Measurements from ENCODE around the gene CSMD2. TPM values are rescaled to one million over a fixed set of nuclear protein-coding genes. Genes with fewer than 3 reads are reported as not detected.

Gene CSMD2
- polyA plus RNA-seq, 1 of the 3 experiments (the other 2 are of a cell fraction): not detected

DNA sequence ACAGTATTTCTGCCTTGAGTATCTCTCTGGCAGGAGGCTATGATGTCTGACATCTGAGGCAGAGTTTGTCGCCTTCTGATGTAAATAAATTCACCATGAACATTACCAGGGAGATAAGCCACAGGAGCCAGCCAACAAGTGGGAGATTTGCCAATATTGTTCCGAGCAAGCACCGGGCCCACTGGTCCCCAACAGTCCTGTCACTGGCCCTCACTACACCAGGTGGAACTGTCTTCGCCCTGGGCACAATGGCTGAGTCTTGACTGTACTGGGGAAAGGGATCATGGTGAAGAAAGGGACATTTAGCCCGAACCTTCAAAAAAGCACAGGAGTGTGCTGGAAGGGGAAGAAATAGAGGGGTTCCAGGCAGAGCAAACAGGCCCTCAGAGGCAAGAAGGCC, 243.7 kb downstream of the CSMD2 start:
- Histone ChIP-seq H3K36me3 (replicated peaks in 1 of 2; ENCODE audit: control insufficient read depth in 1 of 2, insufficient read depth in 2 of 2, low read length in 1 of 2) (no peaks in the 10 kb centered on the region), H3K79me2 (ENCODE audit: insufficient read depth) (no peaks in the 10 kb centered on the region), H3F3A (replicated peaks; ENCODE audit: insufficient read depth) (no peaks in the 10 kb centered on the region), H4K20me1 (ENCODE audit: insufficient read depth) (no peaks in the 10 kb centered on the region), H3K4me2 (no peak overlapping the region), H3K9me3 (no peaks in the 10 kb centered on the region), H3K27me3 (ENCODE audit: insufficient read depth) (no peaks in the 10 kb centered on the region), H3K9ac (no peak overlapping the region), H3K4me3 (ENCODE audit: low read depth in 2 of 2, low read length in 1 of 2) (no peak overlapping the region), H2AFZ (ENCODE audit: low read depth) (no peak overlapping the region), H3K9me2 (no peaks in the 10 kb centered on the region), H3K4me1 (ENCODE audit: control insufficient read depth in 1 of 2, insufficient read depth in 2 of 2, low read depth in 1 of 2, low read length in 1 of 2) (no peaks in the 10 kb centered on the region), H3K27ac (ENCODE audit: low read depth in 2 of 2, low read length in 1 of 2) (no peak overlapping the region)
- TF ChIP-seq CHD2 (IDR thresholded peaks at IDR 0.05; ENCODE audit: low read length, partially characterized antibody) (no peak), EZH2phosphoT487 (IDR thresholded peaks at IDR 0.05; ENCODE audit: borderline replicate concordance, low read depth) (no peak), YY1 (IDR thresholded peaks at IDR 0.05; ENCODE audit: low read depth) (no peak)
- TF ChIP-seq, protein P1, sequence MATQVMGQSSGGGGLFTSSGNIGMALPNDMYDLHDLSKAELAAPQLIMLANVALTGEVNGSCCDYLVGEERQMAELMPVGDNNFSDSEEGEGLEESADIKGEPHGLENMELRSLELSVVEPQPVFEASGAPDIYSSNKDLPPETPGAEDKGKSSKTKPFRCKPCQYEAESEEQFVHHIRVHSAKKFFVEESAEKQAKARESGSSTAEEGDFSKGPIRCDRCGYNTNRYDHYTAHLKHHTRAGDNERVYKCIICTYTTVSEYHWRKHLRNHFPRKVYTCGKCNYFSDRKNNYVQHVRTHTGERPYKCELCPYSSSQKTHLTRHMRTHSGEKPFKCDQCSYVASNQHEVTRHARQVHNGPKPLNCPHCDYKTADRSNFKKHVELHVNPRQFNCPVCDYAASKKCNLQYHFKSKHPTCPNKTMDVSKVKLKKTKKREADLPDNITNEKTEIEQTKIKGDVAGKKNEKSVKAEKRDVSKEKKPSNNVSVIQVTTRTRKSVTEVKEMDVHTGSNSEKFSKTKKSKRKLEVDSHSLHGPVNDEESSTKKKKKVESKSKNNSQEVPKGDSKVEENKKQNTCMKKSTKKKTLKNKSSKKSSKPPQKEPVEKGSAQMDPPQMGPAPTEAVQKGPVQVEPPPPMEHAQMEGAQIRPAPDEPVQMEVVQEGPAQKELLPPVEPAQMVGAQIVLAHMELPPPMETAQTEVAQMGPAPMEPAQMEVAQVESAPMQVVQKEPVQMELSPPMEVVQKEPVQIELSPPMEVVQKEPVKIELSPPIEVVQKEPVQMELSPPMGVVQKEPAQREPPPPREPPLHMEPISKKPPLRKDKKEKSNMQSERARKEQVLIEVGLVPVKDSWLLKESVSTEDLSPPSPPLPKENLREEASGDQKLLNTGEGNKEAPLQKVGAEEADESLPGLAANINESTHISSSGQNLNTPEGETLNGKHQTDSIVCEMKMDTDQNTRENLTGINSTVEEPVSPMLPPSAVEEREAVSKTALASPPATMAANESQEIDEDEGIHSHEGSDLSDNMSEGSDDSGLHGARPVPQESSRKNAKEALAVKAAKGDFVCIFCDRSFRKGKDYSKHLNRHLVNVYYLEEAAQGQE (IDR thresholded peaks at IDR 0.05; ENCODE audit: low read depth, low read length): no peak
- TF ChIP-seq, protein P2, sequence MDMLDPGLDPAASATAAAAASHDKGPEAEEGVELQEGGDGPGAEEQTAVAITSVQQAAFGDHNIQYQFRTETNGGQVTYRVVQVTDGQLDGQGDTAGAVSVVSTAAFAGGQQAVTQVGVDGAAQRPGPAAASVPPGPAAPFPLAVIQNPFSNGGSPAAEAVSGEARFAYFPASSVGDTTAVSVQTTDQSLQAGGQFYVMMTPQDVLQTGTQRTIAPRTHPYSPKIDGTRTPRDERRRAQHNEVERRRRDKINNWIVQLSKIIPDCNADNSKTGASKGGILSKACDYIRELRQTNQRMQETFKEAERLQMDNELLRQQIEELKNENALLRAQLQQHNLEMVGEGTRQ (IDR thresholded peaks at IDR 0.05; ENCODE audit: borderline replicate concordance, low read depth, low read length): no peak
- TF ChIP-seq, protein P3, sequence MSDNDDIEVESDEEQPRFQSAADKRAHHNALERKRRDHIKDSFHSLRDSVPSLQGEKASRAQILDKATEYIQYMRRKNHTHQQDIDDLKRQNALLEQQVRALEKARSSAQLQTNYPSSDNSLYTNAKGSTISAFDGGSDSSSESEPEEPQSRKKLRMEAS (IDR thresholded peaks at IDR 0.05; ENCODE audit: low read depth): no peak
- TF ChIP-seq, protein P4, sequence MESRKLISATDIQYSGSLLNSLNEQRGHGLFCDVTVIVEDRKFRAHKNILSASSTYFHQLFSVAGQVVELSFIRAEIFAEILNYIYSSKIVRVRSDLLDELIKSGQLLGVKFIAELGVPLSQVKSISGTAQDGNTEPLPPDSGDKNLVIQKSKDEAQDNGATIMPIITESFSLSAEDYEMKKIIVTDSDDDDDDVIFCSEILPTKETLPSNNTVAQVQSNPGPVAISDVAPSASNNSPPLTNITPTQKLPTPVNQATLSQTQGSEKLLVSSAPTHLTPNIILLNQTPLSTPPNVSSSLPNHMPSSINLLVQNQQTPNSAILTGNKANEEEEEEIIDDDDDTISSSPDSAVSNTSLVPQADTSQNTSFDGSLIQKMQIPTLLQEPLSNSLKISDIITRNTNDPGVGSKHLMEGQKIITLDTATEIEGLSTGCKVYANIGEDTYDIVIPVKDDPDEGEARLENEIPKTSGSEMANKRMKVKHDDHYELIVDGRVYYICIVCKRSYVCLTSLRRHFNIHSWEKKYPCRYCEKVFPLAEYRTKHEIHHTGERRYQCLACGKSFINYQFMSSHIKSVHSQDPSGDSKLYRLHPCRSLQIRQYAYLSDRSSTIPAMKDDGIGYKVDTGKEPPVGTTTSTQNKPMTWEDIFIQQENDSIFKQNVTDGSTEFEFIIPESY (IDR thresholded peaks at IDR 0.05; ENCODE audit: borderline replicate concordance, low read depth): no peak
- CTCF ChIA-PET: interaction anchor here (0.7 kb wide), 1 partner anchor 63 kb away, joined by 3 read pairs; no protein-coding TSS in a partner anchor
- WGBS (ENCODE audit: low lambda C conversion rate): 33% methylated on average over 5 of the region's 5 CpGs
- POLR2A ChIA-PET: no interaction called here
- DNase-seq: no peak

DNA sequence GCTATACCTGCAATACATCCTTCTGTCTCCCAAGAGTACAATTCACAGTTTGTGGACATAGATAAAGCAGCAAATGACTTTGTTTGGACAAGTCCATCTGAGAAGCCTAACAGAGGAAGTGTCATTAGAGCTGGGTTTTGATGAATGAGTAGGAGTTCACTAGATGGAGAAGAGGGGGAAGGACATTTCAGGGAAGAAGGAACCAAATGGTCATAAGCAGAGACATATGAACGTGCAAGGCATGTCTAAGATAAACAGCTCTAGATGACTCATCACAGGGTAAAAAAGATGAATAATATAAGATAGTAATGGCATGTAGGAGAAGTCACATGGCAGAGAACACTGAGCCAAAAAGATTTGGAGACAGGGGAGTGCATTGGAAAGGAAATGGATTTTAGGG, 246.7 kb downstream of the CSMD2 start:
- ChIA-PET CTCF (interaction anchor here (1.8 kb wide), 1 partner anchor 19 kb away, joined by 4 read pairs; no protein-coding TSS in a partner anchor), POLR2A (no interaction called here)
- TF ChIP-seq, protein P1 (IDR thresholded peaks at IDR 0.05; ENCODE audit: low read depth, low read length): no peak
- TF ChIP-seq EP300 (IDR thresholded peaks at IDR 0.05; ENCODE audit: borderline replicate concordance in 1 of 2, low read depth in 1 of 2, low read length in 1 of 2): no peak
- no peak for TF ChIP-seq CHD2 (IDR thresholded peaks at IDR 0.05; ENCODE audit: low read length, partially characterized antibody)
- TF ChIP-seq GATA2 (CRISPR knock-in tag; IDR thresholded peaks at IDR 0.05): no peak
- TF ChIP-seq GABPA (IDR thresholded peaks at IDR 0.05; ENCODE audit: low read depth): no peak
- TF ChIP-seq RXRA (IDR thresholded peaks at IDR 0.05; ENCODE audit: borderline replicate concordance, low read depth): no peak
- no peak for TF ChIP-seq RFX5 (IDR thresholded peaks at IDR 0.05; ENCODE audit: low read length)
- TF ChIP-seq, protein P2 (IDR thresholded peaks at IDR 0.05; ENCODE audit: borderline replicate concordance, low read depth, low read length): no peak
- no peak for TF ChIP-seq NRF1 (IDR thresholded peaks at IDR 0.05; ENCODE audit: low read depth, low read length)
- no peak for TF ChIP-seq FOXJ3 (CRISPR knock-in tag; IDR thresholded peaks at IDR 0.05)
- Histone ChIP-seq H3K4me3 (ENCODE audit: low read depth in 2 of 2, low read length in 1 of 2) (no peak overlapping the region), H3F3A (replicated peaks; ENCODE audit: insufficient read depth) (no peaks in the 10 kb centered on the region), H3K79me2 (ENCODE audit: insufficient read depth) (no peaks in the 10 kb centered on the region), H2AFZ (ENCODE audit: low read depth) (no peak overlapping the region), H3K27ac (ENCODE audit: low read depth in 2 of 2, low read length in 1 of 2) (no peak overlapping the region), H3K36me3 (replicated peaks in 1 of 2; ENCODE audit: control insufficient read depth in 1 of 2, insufficient read depth in 2 of 2, low read length in 1 of 2) (no peaks in the 10 kb centered on the region), H3K27me3 (ENCODE audit: insufficient read depth) (no peaks in the 10 kb centered on the region), H3K4me2 (no peak overlapping the region), H3K4me1 (ENCODE audit: control insufficient read depth in 1 of 2, insufficient read depth in 2 of 2, low read depth in 1 of 2, low read length in 1 of 2) (no peaks in the 10 kb centered on the region), H3K9me2 (no peaks in the 10 kb centered on the region), H3K9me3 (no peaks in the 10 kb centered on the region), H3K9ac (no peak overlapping the region), H4K20me1 (ENCODE audit: insufficient read depth) (no peaks in the 10 kb centered on the region)
- WGBS (ENCODE audit: low lambda C conversion rate): 0% methylated on average over 1 of the region's 1 CpG
- DNase-seq: no peak
